IPS-15b (cell line): Measurements from ENCODE around the gene S1PR3.

Source experiments
- H3K27me3 ChIP-seq: one replicate; pipeline ENCODE4 v1.6.1; 2013; ENCODE audit warnings: low read length; ENCODE audit not compliant: control insufficient read depth, insufficient read depth
- H3K36me3 ChIP-seq: one replicate; pipeline ENCODE4 v1.6.1; 2013; ENCODE audit warnings: low read length; ENCODE audit not compliant: control insufficient read depth, insufficient read depth
- H3K4me1 ChIP-seq: one replicate; pipeline ENCODE4 v1.6.1; 2013; ENCODE audit warnings: mild to moderate bottlenecking, low read length; ENCODE audit not compliant: control insufficient read depth, insufficient read depth
- H3K4me3 ChIP-seq: one replicate; pipeline ENCODE4 v1.5.1; 2013; ENCODE audit warnings: low read depth, low read length
- H3K9ac ChIP-seq: one replicate; pipeline ENCODE4 v1.6.1; 2013; ENCODE audit warnings: low read depth, mild to moderate bottlenecking, low read length
- H3K9me3 ChIP-seq: one replicate; pipeline ENCODE4 v1.6.1; 2013; ENCODE audit warnings: mild to moderate bottlenecking, low read length; ENCODE audit not compliant: control insufficient read depth, insufficient read depth

S1PR3 gene

GRCh38 chr9:88995627-88996026 is 4.4 kb downstream of the S1PR3 start:
- Histone ChIP-seq H3K27me3 (peaks cover 11% of the 10 kb centered on the region), H3K4me3 (no peak overlapping the region), H3K9me3 (no peaks in the 10 kb centered on the region), H3K9ac (no peak overlapping the region), H3K36me3 (no peaks in the 10 kb centered on the region), H3K4me1 (no peaks in the 10 kb centered on the region)

DNA sequence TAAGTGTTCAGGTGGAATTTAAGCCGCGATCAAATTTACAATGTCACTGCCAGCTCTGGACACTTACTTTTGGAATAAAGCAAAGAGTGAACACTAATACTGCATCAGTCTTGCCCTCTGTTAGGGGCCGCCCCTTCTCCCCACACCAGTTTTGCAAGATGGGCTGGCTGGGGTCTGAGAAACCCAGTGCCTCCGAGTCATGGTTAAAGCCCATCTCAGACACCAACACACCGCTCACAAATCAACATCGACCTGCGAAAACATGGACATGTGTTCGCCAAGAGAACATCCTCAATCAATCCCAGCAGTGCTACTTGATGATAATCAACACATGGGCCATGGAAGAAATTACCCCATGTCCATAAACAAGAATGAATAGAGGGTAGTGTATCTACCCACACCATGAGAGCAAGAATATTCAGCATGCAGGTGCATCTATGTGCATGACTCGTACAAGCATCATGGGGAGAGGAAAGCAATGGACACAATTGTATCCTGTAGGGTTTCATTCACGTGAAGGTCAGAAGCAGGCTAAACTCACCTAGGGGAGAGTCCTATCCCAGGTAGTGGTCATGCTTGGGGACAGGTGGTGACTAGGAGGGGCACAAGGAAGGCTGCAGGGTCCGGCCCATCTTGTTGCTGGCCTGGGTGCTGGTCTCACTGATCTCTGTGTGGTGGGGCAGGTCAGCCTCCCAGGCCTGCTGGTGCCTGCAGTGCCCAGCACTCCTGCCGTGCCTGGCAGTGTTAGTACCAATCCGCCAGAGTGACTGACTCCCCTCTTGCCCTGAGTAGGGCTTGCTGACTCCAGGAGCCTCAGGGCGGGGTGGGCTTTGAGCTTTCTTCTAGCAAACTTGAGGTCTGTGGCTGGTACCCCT is 5.0 kb downstream of the S1PR3 start:
- Histone ChIP-seq H3K27me3 (peaks cover 11% of the 10 kb centered on the region), H3K4me1 (peaks cover 2% of the 10 kb centered on the region), H3K9me3 (no peaks in the 10 kb centered on the region), H3K9ac (no peak overlapping the region), H3K4me3 (no peak overlapping the region), H3K36me3 (peaks cover 2% of the 10 kb centered on the region)

DNA sequence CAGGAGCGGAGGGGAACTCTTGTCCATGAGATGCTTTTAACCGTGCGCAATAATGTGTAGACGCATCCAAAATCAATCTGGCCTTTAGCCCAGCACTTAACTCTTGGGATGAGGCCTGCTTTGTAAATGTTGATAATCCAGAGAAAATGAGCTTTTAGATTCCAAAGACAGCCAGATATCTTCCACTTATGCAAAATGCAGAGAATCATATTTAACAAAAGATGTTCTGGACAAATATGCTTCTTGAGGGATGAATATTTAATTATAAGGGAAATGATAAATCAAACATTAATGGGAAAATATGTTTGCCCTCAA is 5.6 kb downstream of the S1PR3 start:
- H3K36me3 ChIP-seq = peaks cover 8% of the 10 kb centered on the region
- no peaks in the 10 kb centered on the region for H3K9me3 ChIP-seq
- H3K9ac ChIP-seq = no peak overlapping the region
- no peak overlapping the region for H3K4me3 ChIP-seq
- H3K27me3 ChIP-seq = peaks cover 11% of the 10 kb centered on the region
- peaks cover 3% of the 10 kb centered on the region for H3K4me1 ChIP-seq

- Histone ChIP-seq H3K4me1 (peaks cover 3% of the 10 kb centered on the region), H3K27me3 (peaks cover 3% of the 10 kb centered on the region), H3K9me3 (no peaks in the 10 kb centered on the region), H3K4me3 (no peak overlapping the region), H3K9ac (no peak overlapping the region), H3K36me3 (peaks cover 8% of the 10 kb centered on the region)
Measured at GRCh38 chr9:88997646-88998045, 6.4 kb downstream of the S1PR3 start.

- H3K4me3 ChIP-seq = no peak overlapping the region
- H3K27me3 ChIP-seq = no peaks in the 10 kb centered on the region
- no peaks in the 10 kb centered on the region for H3K9me3 ChIP-seq
- H3K9ac ChIP-seq = no peak overlapping the region
- H3K36me3 ChIP-seq = peaks cover 8% of the 10 kb centered on the region
- H3K4me1 ChIP-seq = peaks cover 3% of the 10 kb centered on the region
Measured at GRCh38 chr9:88998503-88998902, 7.2 kb downstream of the S1PR3 start.

DNA sequence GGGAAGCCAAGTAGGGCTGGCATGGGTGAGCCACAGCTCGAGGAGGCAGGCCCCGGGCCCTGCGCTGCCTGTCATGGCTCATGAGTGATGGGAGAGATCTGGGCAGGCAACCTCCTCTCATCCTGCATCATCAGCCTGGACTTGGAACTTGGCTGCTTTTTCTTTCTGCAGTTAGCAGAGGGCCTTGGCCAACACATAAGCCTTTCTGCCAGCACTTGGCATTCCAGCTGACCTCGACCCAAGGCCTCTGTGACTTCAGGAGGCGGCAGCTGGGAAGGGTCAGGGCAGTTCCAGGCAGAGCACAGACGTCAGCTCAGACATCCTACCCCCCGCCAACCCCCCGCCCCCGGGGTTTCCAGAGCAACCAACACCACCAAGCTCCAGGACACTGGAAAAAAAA is 7.6 kb downstream of the S1PR3 start:
- Histone ChIP-seq H3K9ac (no peak overlapping the region), H3K9me3 (no peaks in the 10 kb centered on the region), H3K4me1 (peaks cover 3% of the 10 kb centered on the region), H3K36me3 (peaks cover 8% of the 10 kb centered on the region), H3K27me3 (no peaks in the 10 kb centered on the region), H3K4me3 (no peak overlapping the region)

DNA sequence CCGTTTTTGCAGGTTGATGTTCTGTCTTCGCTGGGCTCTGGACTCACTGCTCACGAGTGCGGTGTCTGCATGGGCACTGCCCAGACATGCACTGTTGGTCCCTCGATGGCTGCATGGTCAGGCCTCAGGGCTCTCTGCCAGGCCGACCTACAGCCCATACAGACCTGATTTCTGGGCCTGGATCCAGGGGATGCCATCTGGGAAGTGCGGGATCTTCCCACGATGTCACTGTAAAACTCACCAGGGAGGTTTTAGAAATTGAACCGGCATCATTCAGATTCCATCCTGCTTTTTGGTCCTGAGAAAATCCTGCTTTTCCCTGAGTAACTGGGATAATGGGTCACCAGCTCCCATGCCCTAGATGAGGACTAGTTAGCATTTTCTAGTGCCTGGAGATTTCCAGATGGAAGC is 9.1 kb downstream of the S1PR3 start:
- Histone ChIP-seq H3K4me3 (no peak overlapping the region), H3K9ac (no peak overlapping the region), H3K4me1 (peaks cover 3% of the 10 kb centered on the region), H3K9me3 (no peaks in the 10 kb centered on the region), H3K27me3 (no peaks in the 10 kb centered on the region), H3K36me3 (peaks cover 8% of the 10 kb centered on the region)

- peaks cover 8% of the 10 kb centered on the region for H3K36me3 ChIP-seq
- H3K9me3 ChIP-seq = no peaks in the 10 kb centered on the region
- no peak overlapping the region for H3K9ac ChIP-seq
- no peak overlapping the region for H3K4me3 ChIP-seq
- H3K27me3 ChIP-seq = no peaks in the 10 kb centered on the region
- peaks cover 3% of the 10 kb centered on the region for H3K4me1 ChIP-seq
Measured at GRCh38 chr9:89000973-89001916, 10.0 kb downstream of the S1PR3 start.

DNA sequence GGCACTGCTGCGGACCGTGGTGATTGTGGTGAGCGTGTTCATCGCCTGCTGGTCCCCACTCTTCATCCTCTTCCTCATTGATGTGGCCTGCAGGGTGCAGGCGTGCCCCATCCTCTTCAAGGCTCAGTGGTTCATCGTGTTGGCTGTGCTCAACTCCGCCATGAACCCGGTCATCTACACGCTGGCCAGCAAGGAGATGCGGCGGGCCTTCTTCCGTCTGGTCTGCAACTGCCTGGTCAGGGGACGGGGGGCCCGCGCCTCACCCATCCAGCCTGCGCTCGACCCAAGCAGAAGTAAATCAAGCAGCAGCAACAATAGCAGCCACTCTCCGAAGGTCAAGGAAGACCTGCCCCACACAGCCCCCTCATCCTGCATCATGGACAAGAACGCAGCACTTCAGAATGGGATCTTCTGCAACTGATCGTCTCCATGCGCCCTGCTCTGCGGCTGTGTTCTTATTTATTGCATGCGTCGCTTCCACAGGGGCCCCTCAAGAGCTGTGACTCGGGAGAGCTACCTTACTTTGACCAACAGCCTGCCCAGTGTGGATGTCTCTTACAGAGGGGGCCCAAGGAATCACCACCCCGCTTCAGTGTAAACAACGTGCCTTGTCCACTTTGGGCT is 10.8 kb downstream of the S1PR3 start:
- no peaks in the 10 kb centered on the region for H3K9me3 ChIP-seq

DNA sequence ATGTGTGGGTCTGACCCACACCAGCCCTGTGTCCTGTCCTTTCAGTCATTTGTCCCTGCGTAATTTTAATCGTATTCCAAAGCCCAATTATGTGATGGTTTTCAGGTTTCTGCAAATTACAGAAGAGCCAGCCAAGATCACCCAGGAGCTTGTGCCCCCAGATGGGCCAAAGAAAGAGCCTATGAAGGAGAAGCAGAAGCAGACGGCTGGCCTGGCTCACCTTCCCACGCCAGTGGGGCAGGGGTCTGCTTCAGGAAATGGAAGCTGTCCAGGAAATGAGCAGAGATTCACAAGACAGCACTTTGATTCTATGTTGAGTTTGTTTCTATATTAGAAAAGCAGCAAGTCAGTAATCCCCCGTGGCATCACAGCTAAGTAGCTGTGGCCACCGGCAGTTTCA is 11.7 kb downstream of the S1PR3 start:
- no peaks in the 10 kb centered on the region for H3K9me3 ChIP-seq
- H3K9ac ChIP-seq = no peak overlapping the region
- no peaks in the 10 kb centered on the region for H3K27me3 ChIP-seq
- peaks cover 3% of the 10 kb centered on the region for H3K4me1 ChIP-seq
- peaks cover 8% of the 10 kb centered on the region for H3K36me3 ChIP-seq
- H3K4me3 ChIP-seq = no peak overlapping the region

More for the DNA sequence above, 10.8 kb downstream of the S1PR3 start:
- H3K9ac ChIP-seq = no peak overlapping the region
- H3K4me3 ChIP-seq = no peak overlapping the region
- peaks cover 8% of the 10 kb centered on the region for H3K36me3 ChIP-seq
- no peaks in the 10 kb centered on the region for H3K27me3 ChIP-seq
- peaks cover 3% of the 10 kb centered on the region for H3K4me1 ChIP-seq

- H3K9ac ChIP-seq = no peak overlapping the region
- peaks cover 7% of the 10 kb centered on the region for H3K4me1 ChIP-seq
- no peaks in the 10 kb centered on the region for H3K9me3 ChIP-seq
- H3K36me3 ChIP-seq = peaks cover 8% of the 10 kb centered on the region
- H3K4me3 ChIP-seq = no peak overlapping the region
- no peaks in the 10 kb centered on the region for H3K27me3 ChIP-seq
Measured at GRCh38 chr9:89005323-89005722, 14.1 kb downstream of the S1PR3 start.
